Cardiac muscle cell (in vitro differentiated cells and primary cell): Measurements from ENCODE around the gene KIAA1586. TPM values are rescaled to one million over a fixed set of nuclear protein-coding genes. Genes with fewer than 3 reads are reported as not detected.
A peak's percentile ranks its signal among the peaks of the same experiment; 100 is the strongest.
"Not testable (repeated sequence)": the region's sequence is repeated elsewhere in the genome, so short reads cannot be mapped to it uniquely, and the experiment has no call there.

ENCODE experiments used
- DNase-seq, 2 donors: peaks; one replicate each; pipeline versions ENCODE4 v3.0.0 to v3.0.0-alpha.2; 2010 to 2017; ENCODE audit warnings: low read depth in 1 of 2, low spot score in 1 of 2
- H3K27ac ChIP-seq: fragments of 200-600 bp; sonication (generic); 2 replicates; pipeline ENCODE4 v1.5.1; 2016
- H3K27me3 ChIP-seq: fragments of 200-600 bp; sonication (generic); 2 replicates; pipeline ENCODE4 v1.6.0; 2016; ENCODE audit warnings: control low read depth
- H3K36me3 ChIP-seq: fragments of 200-600 bp; sonication (generic); 2 replicates; pipeline ENCODE4 v1.5.1; 2016; ENCODE audit warnings: control low read depth
- H3K4me1 ChIP-seq: fragments of 200-600 bp; sonication (generic); 2 replicates; pipeline ENCODE4 v1.8.1; 2017; ENCODE audit warnings: low read depth, mild to moderate bottlenecking, mixed run types
- H3K4me3 ChIP-seq: fragments of 200-600 bp; sonication (generic); 2 replicates; pipeline ENCODE4 v1.5.1; 2016; ENCODE audit warnings: mild to moderate bottlenecking
- H3K9me3 ChIP-seq: fragments of 200-600 bp; sonication (generic); 2 replicates; pipeline ENCODE4 v1.5.1; 2017; ENCODE audit warnings: low read depth, mild to moderate bottlenecking, control low read depth
- polyA plus RNA-seq: library from polyadenylated mRNA; unstranded; fragments of >200 nt; fragmentation: Nextera tagmentation; extraction: Ambion mirVana; gene quantifications from 2 replicates; pipeline ENCODE4 v1.2.1, GENCODE V29; 2016
- total RNA-seq: library from RNA; depleted of rRNA; stranded (reverse); fragments of >200 nt; gene quantifications from 2 replicates; pipeline ENCODE4 v1.2.3, GENCODE V29; 2016
- TF ChIP-seq, protein P1 (sequence below): IDR thresholded peaks from 2 replicates; pipeline ENCODE4 v1.5.1; 2012; ENCODE audit warnings: low read depth, mild to moderate bottlenecking, low read length

KIAA1586 gene, protein sequence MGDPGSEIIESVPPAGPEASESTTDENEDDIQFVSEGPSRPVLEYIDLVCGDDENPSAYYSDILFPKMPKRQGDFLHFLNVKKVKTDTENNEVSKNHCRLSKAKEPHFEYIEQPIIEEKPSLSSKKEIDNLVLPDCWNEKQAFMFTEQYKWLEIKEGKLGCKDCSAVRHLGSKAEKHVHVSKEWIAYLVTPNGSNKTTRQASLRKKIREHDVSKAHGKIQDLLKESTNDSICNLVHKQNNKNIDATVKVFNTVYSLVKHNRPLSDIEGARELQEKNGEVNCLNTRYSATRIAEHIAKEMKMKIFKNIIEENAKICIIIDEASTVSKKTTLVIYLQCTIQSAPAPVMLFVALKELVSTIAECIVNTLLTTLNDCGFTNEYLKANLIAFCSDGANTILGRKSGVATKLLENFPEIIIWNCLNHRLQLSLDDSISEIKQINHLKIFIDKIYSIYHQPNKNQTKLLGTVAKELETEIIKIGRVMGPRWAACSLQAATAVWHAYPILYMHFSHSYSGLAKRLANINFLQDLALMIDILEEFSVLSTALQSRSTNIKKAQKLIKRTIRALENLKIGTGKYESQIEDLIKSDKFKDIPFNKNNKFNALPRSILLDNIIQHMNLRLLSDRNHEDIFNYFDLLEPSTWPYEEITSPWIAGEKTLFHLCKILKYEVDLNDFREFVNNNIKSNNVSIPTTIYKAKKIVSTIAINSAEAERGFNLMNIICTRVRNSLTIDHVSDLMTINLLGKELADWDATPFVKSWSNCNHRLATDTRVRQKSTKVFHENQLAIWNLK
- total RNA-seq (8.9 and 15.9 TPM in 2 replicates), polyA plus RNA-seq (14.4 and 16.6 TPM in 2 replicates)

GRCh38 chr6:57046332-57047256 lies at the start of gene KIAA1586:
KIAA1586 (plus strand) TSS chr6:57046693; CDS start chr6:57046756, 63 bp downstream.
- H3K27me3 ChIP-seq, H3K9me3 ChIP-seq, H3K36me3 ChIP-seq: not testable (repeated sequence)
- DNase-seq: peak; percentile 90 to 92
- H3K4me1 ChIP-seq: peaks cover 12% of the 10 kb centered on the region
- H3K27ac ChIP-seq: peak within 1 kb of the TSS; percentile 49
- peak within 1 kb of the TSS; percentile 80 for H3K4me3 ChIP-seq

- Histone ChIP-seq H3K9me3 (no peaks in the 10 kb centered on the region), H3K4me3 (no peak overlapping the region)
- no peak for DNase-seq
These were observed 47.4 kb upstream of the KIAA1586 start for GRCh38 chr6:56999049-56999448.

GRCh38 chr6:56999748-57000147 lies 46.7 kb upstream of the KIAA1586 start:
- not testable (repeated sequence) for H3K4me3 ChIP-seq, H3K4me1 ChIP-seq, H3K9me3 ChIP-seq, H3K36me3 ChIP-seq, DNase-seq, H3K27ac ChIP-seq, H3K27me3 ChIP-seq

More at GRCh38 chr6:56999049-56999448, 47.4 kb upstream of the KIAA1586 start:
- H3K36me3 ChIP-seq: no peaks in the 10 kb centered on the region
- H3K27ac ChIP-seq: no peak overlapping the region
- TF ChIP-seq, protein P1, sequence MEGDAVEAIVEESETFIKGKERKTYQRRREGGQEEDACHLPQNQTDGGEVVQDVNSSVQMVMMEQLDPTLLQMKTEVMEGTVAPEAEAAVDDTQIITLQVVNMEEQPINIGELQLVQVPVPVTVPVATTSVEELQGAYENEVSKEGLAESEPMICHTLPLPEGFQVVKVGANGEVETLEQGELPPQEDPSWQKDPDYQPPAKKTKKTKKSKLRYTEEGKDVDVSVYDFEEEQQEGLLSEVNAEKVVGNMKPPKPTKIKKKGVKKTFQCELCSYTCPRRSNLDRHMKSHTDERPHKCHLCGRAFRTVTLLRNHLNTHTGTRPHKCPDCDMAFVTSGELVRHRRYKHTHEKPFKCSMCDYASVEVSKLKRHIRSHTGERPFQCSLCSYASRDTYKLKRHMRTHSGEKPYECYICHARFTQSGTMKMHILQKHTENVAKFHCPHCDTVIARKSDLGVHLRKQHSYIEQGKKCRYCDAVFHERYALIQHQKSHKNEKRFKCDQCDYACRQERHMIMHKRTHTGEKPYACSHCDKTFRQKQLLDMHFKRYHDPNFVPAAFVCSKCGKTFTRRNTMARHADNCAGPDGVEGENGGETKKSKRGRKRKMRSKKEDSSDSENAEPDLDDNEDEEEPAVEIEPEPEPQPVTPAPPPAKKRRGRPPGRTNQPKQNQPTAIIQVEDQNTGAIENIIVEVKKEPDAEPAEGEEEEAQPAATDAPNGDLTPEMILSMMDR: no peak
- H3K27me3 ChIP-seq: no peaks in the 10 kb centered on the region
- no peaks in the 10 kb centered on the region for H3K4me1 ChIP-seq

DNA sequence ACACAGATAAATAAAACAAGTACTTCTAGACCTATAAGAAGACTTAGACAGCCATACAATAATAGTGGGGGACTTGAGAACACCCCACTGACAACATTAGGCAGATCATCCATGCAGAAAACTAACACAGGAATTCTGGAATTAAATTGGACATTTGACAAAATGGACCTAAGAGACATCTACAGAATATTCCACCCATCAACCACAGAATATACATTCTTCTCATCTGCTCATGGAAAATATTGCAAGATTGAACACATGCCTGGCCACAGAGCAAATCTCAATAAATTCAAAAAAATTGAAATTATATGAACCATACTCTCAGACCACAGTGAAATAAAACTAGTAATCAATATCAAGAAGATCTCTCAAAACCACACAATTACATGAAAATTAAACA lies 44.3 kb upstream of the KIAA1586 start:
- DNase-seq: no peak
- TF ChIP-seq, protein P1: no peak
- Histone ChIP-seq H3K9me3 (no peaks in the 10 kb centered on the region), H3K4me1 (no peaks in the 10 kb centered on the region), H3K27ac (no peak overlapping the region), H3K36me3 (no peaks in the 10 kb centered on the region), H3K4me3 (no peak overlapping the region), H3K27me3 (no peaks in the 10 kb centered on the region)

GRCh38 chr6:57004292-57004691 lies 42.2 kb upstream of the KIAA1586 start:
- TF ChIP-seq, protein P1: no peak
- H3K27me3 ChIP-seq: no peaks in the 10 kb centered on the region
- H3K9me3 ChIP-seq: no peaks in the 10 kb centered on the region
- H3K4me1 ChIP-seq: peaks cover 7% of the 10 kb centered on the region
- H3K27ac ChIP-seq: no peak overlapping the region
- no peaks in the 10 kb centered on the region for H3K36me3 ChIP-seq
- no peak overlapping the region for H3K4me3 ChIP-seq
- no peak for DNase-seq

GRCh38 chr6:57006101-57006500 lies 40.4 kb upstream of the KIAA1586 start:
- Histone ChIP-seq H3K9me3 (no peaks in the 10 kb centered on the region), H3K4me3 (no peak overlapping the region), H3K27ac (no peak overlapping the region), H3K36me3 (no peaks in the 10 kb centered on the region), H3K27me3 (no peaks in the 10 kb centered on the region), H3K4me1 (peaks cover 7% of the 10 kb centered on the region)
- DNase-seq: no peak
- TF ChIP-seq, protein P1: no peak

- H3K27me3 ChIP-seq, DNase-seq, H3K27ac ChIP-seq, H3K4me3 ChIP-seq, H3K9me3 ChIP-seq, H3K4me1 ChIP-seq, H3K36me3 ChIP-seq: not testable (repeated sequence)
These were observed 38.4 kb upstream of the KIAA1586 start for GRCh38 chr6:57008069-57008468.
